Gastroesophageal sphincter (tissue), 4 donors: Measurements from ENCODE around the gene SSBP3. TPM values are rescaled to one million over a fixed set of nuclear protein-coding genes. Genes with fewer than 3 reads are reported as not detected.

ENCODE experiments used
- ATAC-seq: fragments of 150-250 bp; one replicate; pipeline ENCODE4 v1.9.1; 2016; ENCODE audit warnings: mild to moderate bottlenecking, moderate library complexity
- H3K27ac ChIP-seq, 4 donors: fragments of 200-600 bp; sonication (generic) in 3 of 4; 1 replicate in 3 of 4; 2 replicates in 1 of 4; pipeline ENCODE4 v1.5.1; 2016 to 2019
- H3K27me3 ChIP-seq: fragments of 200-600 bp; sonication (generic); one replicate; pipeline ENCODE4 v1.5.1; 2019
- H3K36me3 ChIP-seq, 2 donors: fragments of 200-600 bp; sonication (generic); one replicate each; pipeline ENCODE4 v1.5.1; 2019; ENCODE audit warnings: control low read depth in 1 of 2
- H3K4me1 ChIP-seq, 3 donors: fragments of 200-600 bp; sonication (generic); 1 replicate in 2 of 3; 2 replicates in 1 of 3; pipeline ENCODE4 v1.5.1; 2016 to 2019; ENCODE audit warnings: control low read depth in 2 of 3
- H3K4me3 ChIP-seq, 2 donors: fragments of 200-600 bp; sonication (generic); one replicate each; pipeline ENCODE4 v1.5.1; 2019; ENCODE audit warnings: mild to moderate bottlenecking in 1 of 2, moderate library complexity in 1 of 2
- H3K9me3 ChIP-seq, 3 donors: fragments of 200-600 bp; sonication (generic); one replicate each; pipeline ENCODE4 v1.5.1; 2017 to 2019; ENCODE audit warnings: control low read depth in 2 of 3
- CTCF ChIP-seq, 4 experiments: fragments of 200-600 bp in 2 of 4; fragments of 450-650 bp in 2 of 4; sonication (generic) in 1 of 4; IDR thresholded peaks; one replicate each; pipeline ENCODE4 v1.5.1; 2017 to 2019; ENCODE audit warnings: antibody characterized with exemption in 4 of 4, mild to moderate bottlenecking in 2 of 4, moderate library complexity in 2 of 4
- EP300 ChIP-seq: sonication (generic); formaldehyde crosslinking; IDR thresholded peaks from one replicate; pipeline ENCODE4 v1.6.1; 2017; ENCODE audit warnings: antibody characterized with exemption, mild to moderate bottlenecking
- POLR2A ChIP-seq, 2 donors: fragments of 450-650 bp; IDR thresholded peaks; one replicate each; pipeline ENCODE4 v1.6.1; 2017; ENCODE audit warnings: antibody characterized with exemption in 2 of 2, mild to moderate bottlenecking in 2 of 2, moderate library complexity in 1 of 2
- POLR2AphosphoS5 ChIP-seq: sonication (generic); formaldehyde crosslinking; IDR thresholded peaks from one replicate; pipeline ENCODE4 v1.6.1; 2017; ENCODE audit warnings: antibody characterized with exemption
- WGBS, 2 donors: methylation state at CpG; one replicate each; pipeline ENCODE4 v1.1.5; 2018; ENCODE audit warnings: low coverage in 1 of 2; 5-methylcytosine and 5-hydroxymethylcytosine counted together
- total RNA-seq, 4 donors: library from RNA; depleted of rRNA; stranded (reverse); fragments of >200 nt; gene quantifications; one replicate each; pipeline ENCODE4 v1.1.0, GENCODE V29; 2016

Gene SSBP3
- total RNA-seq, 4 donors from 2014 or later, result 40.8 to 46.7 (median 45.5) TPM

GRCh38 chr1:54375298-54375697, 30.9 kb downstream of the SSBP3 start:
- Histone ChIP-seq H3K9me3 (no peaks in the 10 kb centered on the region), H3K36me3 (peaks cover 0 to 10% of the 10 kb centered on the region in 2 donors), H3K27ac (no peak overlapping the region), H3K27me3 (no peaks in the 10 kb centered on the region), H3K4me1 (peaks cover 0 to 97% (median 17%) of the 10 kb centered on the region in 3 donors), H3K4me3 (no peak overlapping the region)
- no peak for TF ChIP-seq POLR2A (IDR thresholded peaks at IDR 0.05)
- no peak for TF ChIP-seq CTCF (IDR thresholded peaks at IDR 0.05)
- TF ChIP-seq EP300, result no peak
- TF ChIP-seq POLR2AphosphoS5, result no peak
- ATAC-seq, result no peak
- no CpG with 5 or more reads among the region's 3 CpGs for WGBS, 2 donors

- 23 to 37% methylated on average over 5 of the region's 8 CpGs for WGBS, 2 donors
- no peak for ATAC-seq
- Histone ChIP-seq H3K9me3 (no peaks in the 10 kb centered on the region), H3K27me3 (no peaks in the 10 kb centered on the region), H3K36me3 (peaks cover 0 to 11% of the 10 kb centered on the region in 2 donors), H3K4me3 (no peak overlapping the region), H3K4me1 (peaks cover 0 to 92% (median 17%) of the 10 kb centered on the region in 3 donors), H3K27ac (no peak overlapping the region)
- TF ChIP-seq CTCF (IDR thresholded peaks at IDR 0.05) (no peak), EP300 (no peak), POLR2A (IDR thresholded peaks at IDR 0.05) (no peak), POLR2AphosphoS5 (no peak)
Observed at GRCh38 chr1:54374766-54375165, 31.4 kb downstream of the SSBP3 start.

GRCh38 chr1:54372978-54373377, 33.2 kb downstream of the SSBP3 start:
- H3K9me3 ChIP-seq, result no peaks in the 10 kb centered on the region
- peaks cover 0 to 19% of the 10 kb centered on the region in 2 donors for H3K36me3 ChIP-seq
- no peak for TF ChIP-seq POLR2A (IDR thresholded peaks at IDR 0.05)
- TF ChIP-seq EP300, result no peak
- TF ChIP-seq POLR2AphosphoS5, result no peak
- TF ChIP-seq CTCF (IDR thresholded peaks at IDR 0.05), result no peak
- no peak overlapping the region for H3K27ac ChIP-seq
- ATAC-seq, result no peak
- 85% methylated on average over 5 of the region's 8 CpGs; no CpG with 5 or more reads in 1 of the 2 donors for WGBS, 2 donors
- H3K4me3 ChIP-seq, result no peak overlapping the region
- H3K4me1 ChIP-seq, result peaks cover 0 to 74% (median 17%) of the 10 kb centered on the region in 3 donors
- H3K27me3 ChIP-seq, result no peaks in the 10 kb centered on the region

GRCh38 chr1:54371942-54372275, 34.3 kb downstream of the SSBP3 start:
- no peak for ATAC-seq
- H3K36me3 ChIP-seq, result peaks cover 0 to 19% of the 10 kb centered on the region in 2 donors
- H3K27me3 ChIP-seq, result no peaks in the 10 kb centered on the region
- peaks cover 0 to 74% (median 13%) of the 10 kb centered on the region in 3 donors for H3K4me1 ChIP-seq
- 42% methylated on average over 2 of the region's 4 CpGs; no CpG with 5 or more reads in 1 of the 2 donors for WGBS, 2 donors
- TF ChIP-seq POLR2AphosphoS5 (no peak), EP300 (no peak), CTCF (IDR thresholded peaks at IDR 0.05) (no peak), POLR2A (IDR thresholded peaks at IDR 0.05) (no peak)
- no peaks in the 10 kb centered on the region for H3K9me3 ChIP-seq
- H3K4me3 ChIP-seq, result no peak overlapping the region
- no peak overlapping the region for H3K27ac ChIP-seq

GRCh38 chr1:54371038-54371941, 34.9 kb downstream of the SSBP3 start:
- 51% methylated on average over 15 of the region's 17 CpGs; no CpG with 5 or more reads in 1 of the 2 donors for WGBS, 2 donors
- H3K36me3 ChIP-seq, result peaks cover 0 to 19% of the 10 kb centered on the region in 2 donors
- H3K27ac ChIP-seq, result no peak overlapping the region
- H3K27me3 ChIP-seq, result no peaks in the 10 kb centered on the region
- no peak overlapping the region for H3K4me3 ChIP-seq
- H3K4me1 ChIP-seq, result peaks cover 0 to 72% (median 11%) of the 10 kb centered on the region in 3 donors
- ATAC-seq, result no peak
- TF ChIP-seq CTCF (IDR thresholded peaks at IDR 0.05) (no peak), POLR2AphosphoS5 (no peak), POLR2A (IDR thresholded peaks at IDR 0.05) (no peak)
- no peaks in the 10 kb centered on the region for H3K9me3 ChIP-seq
